ENCODE data around the gene RBM20. TPM values are rescaled to one million over a fixed set of nuclear protein-coding genes. Genes with fewer than 3 reads are reported as not detected.

The RBM20 gene
- total and polyA plus RNA-seq, 2 experiments from 2014 or later = 0.05 to 0.17 TPM

DNA sequence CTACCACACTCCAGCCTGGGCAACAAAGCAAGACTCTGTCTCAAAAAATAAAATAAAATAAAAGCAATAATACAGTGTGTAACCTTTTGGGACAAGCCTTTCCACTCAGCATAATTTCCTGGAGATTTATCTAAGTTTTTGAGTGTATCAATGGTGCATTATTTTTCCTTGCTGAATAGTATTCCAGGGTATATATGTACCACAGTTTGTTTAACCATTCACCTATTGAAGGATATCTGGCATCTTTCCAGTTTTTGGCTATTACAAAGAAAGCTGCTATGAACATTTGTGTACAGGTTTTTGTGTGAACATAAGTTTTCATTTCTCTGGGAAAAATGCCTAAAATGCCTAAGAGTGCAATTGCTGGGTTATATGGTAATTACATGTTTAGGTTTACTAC, 59.9 kb downstream of the RBM20 start (continued):
- TF ChIP-seq, protein P1, sequence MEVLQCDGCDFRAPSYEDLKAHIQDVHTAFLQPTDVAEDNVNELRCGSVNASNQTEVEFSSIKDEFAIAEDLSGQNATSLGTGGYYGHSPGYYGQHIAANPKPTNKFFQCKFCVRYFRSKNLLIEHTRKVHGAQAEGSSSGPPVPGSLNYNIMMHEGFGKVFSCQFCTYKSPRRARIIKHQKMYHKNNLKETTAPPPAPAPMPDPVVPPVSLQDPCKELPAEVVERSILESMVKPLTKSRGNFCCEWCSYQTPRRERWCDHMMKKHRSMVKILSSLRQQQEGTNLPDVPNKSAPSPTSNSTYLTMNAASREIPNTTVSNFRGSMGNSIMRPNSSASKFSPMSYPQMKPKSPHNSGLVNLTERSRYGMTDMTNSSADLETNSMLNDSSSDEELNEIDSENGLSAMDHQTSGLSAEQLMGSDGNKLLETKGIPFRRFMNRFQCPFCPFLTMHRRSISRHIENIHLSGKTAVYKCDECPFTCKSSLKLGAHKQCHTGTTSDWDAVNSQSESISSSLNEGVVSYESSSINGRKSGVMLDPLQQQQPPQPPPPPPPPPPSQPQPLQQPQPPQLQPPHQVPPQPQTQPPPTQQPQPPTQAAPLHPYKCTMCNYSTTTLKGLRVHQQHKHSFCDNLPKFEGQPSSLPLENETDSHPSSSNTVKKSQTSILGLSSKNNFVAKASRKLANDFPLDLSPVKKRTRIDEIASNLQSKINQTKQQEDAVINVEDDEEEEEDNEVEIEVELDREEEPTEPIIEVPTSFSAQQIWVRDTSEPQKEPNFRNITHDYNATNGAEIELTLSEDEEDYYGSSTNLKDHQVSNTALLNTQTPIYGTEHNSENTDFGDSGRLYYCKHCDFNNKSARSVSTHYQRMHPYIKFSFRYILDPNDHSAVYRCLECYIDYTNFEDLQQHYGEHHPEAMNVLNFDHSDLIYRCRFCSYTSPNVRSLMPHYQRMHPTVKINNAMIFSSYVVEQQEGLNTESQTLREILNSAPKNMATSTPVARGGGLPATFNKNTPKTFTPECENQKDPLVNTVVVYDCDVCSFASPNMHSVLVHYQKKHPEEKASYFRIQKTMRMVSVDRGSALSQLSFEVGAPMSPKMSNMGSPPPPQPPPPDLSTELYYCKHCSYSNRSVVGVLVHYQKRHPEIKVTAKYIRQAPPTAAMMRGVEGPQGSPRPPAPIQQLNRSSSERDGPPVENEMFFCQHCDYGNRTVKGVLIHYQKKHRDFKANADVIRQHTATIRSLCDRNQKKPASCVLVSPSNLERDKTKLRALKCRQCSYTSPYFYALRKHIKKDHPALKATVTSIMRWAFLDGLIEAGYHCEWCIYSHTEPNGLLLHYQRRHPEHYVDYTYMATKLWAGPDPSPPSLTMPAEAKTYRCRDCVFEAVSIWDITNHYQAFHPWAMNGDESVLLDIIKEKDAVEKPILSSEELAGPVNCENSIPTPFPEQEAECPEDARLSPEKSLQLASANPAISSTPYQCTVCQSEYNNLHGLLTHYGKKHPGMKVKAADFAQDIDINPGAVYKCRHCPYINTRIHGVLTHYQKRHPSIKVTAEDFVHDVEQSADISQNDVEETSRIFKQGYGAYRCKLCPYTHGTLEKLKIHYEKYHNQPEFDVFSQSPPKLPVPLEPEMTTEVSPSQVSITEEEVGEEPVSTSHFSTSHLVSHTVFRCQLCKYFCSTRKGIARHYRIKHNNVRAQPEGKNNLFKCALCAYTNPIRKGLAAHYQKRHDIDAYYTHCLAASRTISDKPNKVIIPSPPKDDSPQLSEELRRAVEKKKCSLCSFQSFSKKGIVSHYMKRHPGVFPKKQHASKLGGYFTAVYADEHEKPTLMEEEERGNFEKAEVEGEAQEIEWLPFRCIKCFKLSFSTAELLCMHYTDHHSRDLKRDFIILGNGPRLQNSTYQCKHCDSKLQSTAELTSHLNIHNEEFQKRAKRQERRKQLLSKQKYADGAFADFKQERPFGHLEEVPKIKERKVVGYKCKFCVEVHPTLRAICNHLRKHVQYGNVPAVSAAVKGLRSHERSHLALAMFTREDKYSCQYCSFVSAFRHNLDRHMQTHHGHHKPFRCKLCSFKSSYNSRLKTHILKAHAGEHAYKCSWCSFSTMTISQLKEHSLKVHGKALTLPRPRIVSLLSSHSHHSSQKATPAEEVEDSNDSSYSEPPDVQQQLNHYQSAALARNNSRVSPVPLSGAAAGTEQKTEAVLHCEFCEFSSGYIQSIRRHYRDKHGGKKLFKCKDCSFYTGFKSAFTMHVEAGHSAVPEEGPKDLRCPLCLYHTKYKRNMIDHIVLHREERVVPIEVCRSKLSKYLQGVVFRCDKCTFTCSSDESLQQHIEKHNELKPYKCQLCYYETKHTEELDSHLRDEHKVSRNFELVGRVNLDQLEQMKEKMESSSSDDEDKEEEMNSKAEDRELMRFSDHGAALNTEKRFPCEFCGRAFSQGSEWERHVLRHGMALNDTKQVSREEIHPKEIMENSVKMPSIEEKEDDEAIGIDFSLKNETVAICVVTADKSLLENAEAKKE (CRISPR knock-in tag; IDR thresholded peaks at IDR 0.05) = no peak

DNA sequence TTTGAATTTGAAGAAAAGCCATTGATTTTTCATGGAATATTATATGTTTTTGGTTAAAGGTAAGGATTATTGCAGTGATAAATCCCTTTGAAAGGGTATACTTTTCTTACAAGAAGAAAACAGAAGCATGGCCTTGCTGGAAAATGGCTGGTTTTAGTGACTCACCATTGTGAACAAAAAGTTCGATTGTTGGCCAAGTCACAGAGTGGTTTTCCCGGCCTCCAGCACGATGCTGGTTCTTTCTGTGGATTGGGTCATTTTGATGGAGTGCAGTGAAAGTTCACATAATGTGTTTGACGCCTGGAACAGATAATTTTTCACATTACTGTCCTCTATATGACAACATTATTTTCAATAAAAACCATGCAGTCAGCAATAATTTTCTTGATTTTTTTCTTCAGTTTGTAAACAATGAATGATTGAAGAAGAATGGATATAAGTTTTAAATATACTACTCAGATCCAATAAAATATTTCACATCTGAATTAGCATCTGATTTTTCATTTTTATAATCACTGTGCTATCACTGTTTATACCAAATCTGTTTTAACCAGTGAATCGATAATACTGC, 60.9 kb downstream of the RBM20 start:
- H3F3A ChIP-seq (replicated peaks; ENCODE audit: low read depth) = no peaks in the 10 kb centered on the region
- peaks cover 19% of the 10 kb centered on the region for H3K4me1 ChIP-seq (ENCODE audit: insufficient read depth)
- Mint-ChIP-seq H3K27ac (no peak overlapping the region), H3K36me3 (ENCODE audit: low read depth) (no peaks in the 10 kb centered on the region), H3K27me3 (ENCODE audit: insufficient read depth, low read depth, poor library complexity) (no peaks in the 10 kb centered on the region), H3K4me1 (peaks cover 30% of the 10 kb centered on the region), H3K4me3 (no peak overlapping the region), H3K9me3 (no peaks in the 10 kb centered on the region)
- no peak for TF ChIP-seq JUNB (IDR thresholded peaks at IDR 0.05; ENCODE audit: unreplicated experiment)
- TF ChIP-seq, protein P2, sequence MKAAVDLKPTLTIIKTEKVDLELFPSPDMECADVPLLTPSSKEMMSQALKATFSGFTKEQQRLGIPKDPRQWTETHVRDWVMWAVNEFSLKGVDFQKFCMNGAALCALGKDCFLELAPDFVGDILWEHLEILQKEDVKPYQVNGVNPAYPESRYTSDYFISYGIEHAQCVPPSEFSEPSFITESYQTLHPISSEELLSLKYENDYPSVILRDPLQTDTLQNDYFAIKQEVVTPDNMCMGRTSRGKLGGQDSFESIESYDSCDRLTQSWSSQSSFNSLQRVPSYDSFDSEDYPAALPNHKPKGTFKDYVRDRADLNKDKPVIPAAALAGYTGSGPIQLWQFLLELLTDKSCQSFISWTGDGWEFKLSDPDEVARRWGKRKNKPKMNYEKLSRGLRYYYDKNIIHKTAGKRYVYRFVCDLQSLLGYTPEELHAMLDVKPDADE (IDR thresholded peaks at IDR 0.05) = no peak
- no peak for TF ChIP-seq NANOG (IDR thresholded peaks at IDR 0.05; ENCODE audit: borderline replicate concordance)
- no peak for TF ChIP-seq STAT1 (IDR thresholded peaks at IDR 0.05; ENCODE audit: unreplicated experiment)
- TF ChIP-seq ZNF114 (CRISPR knock-in tag; IDR thresholded peaks at IDR 0.05) = no peak
- no peak for TF ChIP-seq CREB1 (CRISPR knock-in tag; IDR thresholded peaks at IDR 0.05; ENCODE audit: low read depth)
- TF ChIP-seq, protein P1 (CRISPR knock-in tag; IDR thresholded peaks at IDR 0.05) = no peak
- ATAC-seq (no peak), DNase-seq (ENCODE audit: low spot score) (no peak)
- H3K4me2 ChIP-seq = no peak overlapping the region
- H3K79me2 ChIP-seq (replicated peaks; ENCODE audit: insufficient read depth) = no peaks in the 10 kb centered on the region
- H3K36me3 ChIP-seq (ENCODE audit: insufficient read depth) = no peaks in the 10 kb centered on the region
- no peak overlapping the region for H3K4me3 ChIP-seq
- H3K27me3 ChIP-seq (ENCODE audit: insufficient read depth) = no peaks in the 10 kb centered on the region
- no peak overlapping the region for H3K27ac ChIP-seq (ENCODE audit: low read depth)
- H2AFZ ChIP-seq = no peak overlapping the region
- H3K9me2 ChIP-seq (ENCODE audit: insufficient read depth) = no peaks in the 10 kb centered on the region
- no peaks in the 10 kb centered on the region for H4K20me1 ChIP-seq (replicated peaks; ENCODE audit: insufficient read depth)

All from GM23338 (cell line).